Peyer's patch (tissue), 4 donors: ENCODE results near the gene PPP1R13L.

Source experiments
- POLR2A ChIP-seq, 2 donors: fragments of 450-650 bp; IDR thresholded peaks; one replicate each; pipeline ENCODE4 v1.5.1; 2017; ENCODE audit warnings: antibody characterized with exemption in 2 of 2, mild to moderate bottlenecking in 2 of 2, moderate library complexity in 2 of 2
- TF ChIP-seq, protein P1 (sequence below), 6 experiments: fragments of 450-650 bp in 4 of 6; fragments of 200-600 bp in 2 of 6; sonication (generic) in 1 of 6; IDR thresholded peaks; one replicate each; pipeline ENCODE4 v1.5.1; 2017 to 2019; ENCODE audit warnings: antibody characterized with exemption in 6 of 6, mild to moderate bottlenecking in 3 of 6, moderate library complexity in 1 of 6

DNA sequence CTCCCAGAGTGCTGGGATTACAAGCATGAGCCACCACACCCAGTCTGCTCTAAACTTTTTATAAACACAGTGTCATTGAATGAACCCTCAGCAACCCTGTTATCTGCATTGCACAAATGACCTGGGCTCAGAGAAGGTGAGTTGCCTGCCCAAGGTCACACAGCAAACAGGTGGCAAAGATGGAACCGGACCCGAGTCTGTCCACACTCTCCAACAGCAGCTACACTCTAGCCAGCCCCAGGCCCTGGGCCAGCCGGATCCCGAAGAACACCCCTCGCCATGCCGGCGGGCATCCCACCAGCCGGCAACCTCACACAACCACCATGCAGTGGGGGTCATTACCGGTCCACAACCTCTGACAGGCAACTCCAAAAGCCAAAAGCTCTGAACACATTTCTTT lies 49.0 kb downstream of the PPP1R13L start:
- TF ChIP-seq, protein P1, sequence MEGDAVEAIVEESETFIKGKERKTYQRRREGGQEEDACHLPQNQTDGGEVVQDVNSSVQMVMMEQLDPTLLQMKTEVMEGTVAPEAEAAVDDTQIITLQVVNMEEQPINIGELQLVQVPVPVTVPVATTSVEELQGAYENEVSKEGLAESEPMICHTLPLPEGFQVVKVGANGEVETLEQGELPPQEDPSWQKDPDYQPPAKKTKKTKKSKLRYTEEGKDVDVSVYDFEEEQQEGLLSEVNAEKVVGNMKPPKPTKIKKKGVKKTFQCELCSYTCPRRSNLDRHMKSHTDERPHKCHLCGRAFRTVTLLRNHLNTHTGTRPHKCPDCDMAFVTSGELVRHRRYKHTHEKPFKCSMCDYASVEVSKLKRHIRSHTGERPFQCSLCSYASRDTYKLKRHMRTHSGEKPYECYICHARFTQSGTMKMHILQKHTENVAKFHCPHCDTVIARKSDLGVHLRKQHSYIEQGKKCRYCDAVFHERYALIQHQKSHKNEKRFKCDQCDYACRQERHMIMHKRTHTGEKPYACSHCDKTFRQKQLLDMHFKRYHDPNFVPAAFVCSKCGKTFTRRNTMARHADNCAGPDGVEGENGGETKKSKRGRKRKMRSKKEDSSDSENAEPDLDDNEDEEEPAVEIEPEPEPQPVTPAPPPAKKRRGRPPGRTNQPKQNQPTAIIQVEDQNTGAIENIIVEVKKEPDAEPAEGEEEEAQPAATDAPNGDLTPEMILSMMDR (IDR thresholded peaks at IDR 0.05) = no peak
- TF ChIP-seq POLR2A (IDR thresholded peaks at IDR 0.05) = no peak
